22Rv1 (cell line): ENCODE results near the gene RNF114.

Experiments
- CTCF ChIP-seq: fragments of 450-650 bp; IDR thresholded peaks from 2 replicates; pipeline ENCODE4 v1.5.1; 2017; ENCODE audit warnings: mild to moderate bottlenecking
- ZFX ChIP-seq: fragments of 450-650 bp; IDR thresholded peaks from 2 replicates; pipeline ENCODE4 v1.6.1; 2017; ENCODE audit warnings: antibody characterized with exemption, borderline replicate concordance

GRCh38 chr20:49938173-49939163, 2.3 kb downstream of the RNF114 start:
- TF ChIP-seq CTCF, result no peak
- TF ChIP-seq ZFX, result no peak
